ENCODE data around the gene RHOA. TPM values are rescaled to one million over a fixed set of nuclear protein-coding genes. Genes with fewer than 3 reads are reported as not detected.

Gene RHOA
- total RNA-seq, 1 donor from 2014 or later = 361 TPM

- H3K9me3 Mint-ChIP-seq = no peaks in the 10 kb centered on the region
- no peak overlapping the region for H3K27ac Mint-ChIP-seq (ENCODE audit: unreplicated experiment)
- DNase-seq (ENCODE audit: low read depth, low spot score) = no peak
- peaks cover 3% of the 10 kb centered on the region for H3K36me3 Mint-ChIP-seq (ENCODE audit: low read depth)
- no peaks in the 10 kb centered on the region for H3K27me3 Mint-ChIP-seq (ENCODE audit: low read depth)
- H3K4me1 Mint-ChIP-seq = peaks cover 12% of the 10 kb centered on the region
- no peak overlapping the region for H3K4me3 Mint-ChIP-seq
- TF ChIP-seq CTCF (conservative IDR thresholded peaks at IDR 0.05) = no peak
These were observed 24.1 kb downstream of the RHOA start for GRCh38 chr3:49387721-49388120.

- Mint-ChIP-seq H3K4me1 (peaks cover 12% of the 10 kb centered on the region), H3K27ac (ENCODE audit: unreplicated experiment) (no peak overlapping the region)
These were observed 25.6 kb downstream of the RHOA start for GRCh38 chr3:49386056-49386756.

GRCh38 chr3:49385617-49386016 is 26.2 kb downstream of the RHOA start:
- no peak for TF ChIP-seq CTCF (conservative IDR thresholded peaks at IDR 0.05)
- Mint-ChIP-seq H3K4me3 (no peak overlapping the region), H3K27me3 (ENCODE audit: low read depth) (no peaks in the 10 kb centered on the region), H3K9me3 (no peaks in the 10 kb centered on the region), H3K4me1 (peaks cover 12% of the 10 kb centered on the region), H3K27ac (ENCODE audit: unreplicated experiment) (no peak overlapping the region), H3K36me3 (ENCODE audit: low read depth) (peaks cover 3% of the 10 kb centered on the region)
- no peak for DNase-seq (ENCODE audit: low read depth, low spot score)

More at GRCh38 chr3:49386056-49386756, 25.6 kb downstream of the RHOA start:
- TF ChIP-seq CTCF (conservative IDR thresholded peaks at IDR 0.05) = no peak
- DNase-seq (ENCODE audit: low read depth, low spot score) = no peak
- H3K27me3 Mint-ChIP-seq (ENCODE audit: low read depth) = no peaks in the 10 kb centered on the region
- H3K9me3 Mint-ChIP-seq = no peaks in the 10 kb centered on the region
- peaks cover 3% of the 10 kb centered on the region for H3K36me3 Mint-ChIP-seq (ENCODE audit: low read depth)
- no peak overlapping the region for H3K4me3 Mint-ChIP-seq

- peaks cover 16% of the 10 kb centered on the region for H3K4me1 Mint-ChIP-seq
- no peak for DNase-seq (ENCODE audit: low read depth, low spot score)
- H3K36me3 Mint-ChIP-seq (ENCODE audit: low read depth) = peaks cover 3% of the 10 kb centered on the region
- no peaks in the 10 kb centered on the region for H3K9me3 Mint-ChIP-seq
- H3K4me3 Mint-ChIP-seq = no peak overlapping the region
- no peak for TF ChIP-seq CTCF (conservative IDR thresholded peaks at IDR 0.05)
- H3K27ac Mint-ChIP-seq (ENCODE audit: unreplicated experiment) = no peak overlapping the region
- no peaks in the 10 kb centered on the region for H3K27me3 Mint-ChIP-seq (ENCODE audit: low read depth)
These were observed 28.4 kb downstream of the RHOA start for GRCh38 chr3:49383387-49383786.

- Mint-ChIP-seq H3K4me3 (no peak overlapping the region), H3K36me3 (ENCODE audit: low read depth) (peaks cover 3% of the 10 kb centered on the region), H3K4me1 (peaks cover 6% of the 10 kb centered on the region), H3K27me3 (ENCODE audit: low read depth) (no peaks in the 10 kb centered on the region), H3K27ac (ENCODE audit: unreplicated experiment) (no peak overlapping the region), H3K9me3 (no peaks in the 10 kb centered on the region)
- no peak for TF ChIP-seq CTCF (conservative IDR thresholded peaks at IDR 0.05)
- no peak for DNase-seq (ENCODE audit: low read depth, low spot score)
These were observed 33.4 kb downstream of the RHOA start for GRCh38 chr3:49378249-49378895.
